ENCODE data around the gene HSDL1. TPM values are rescaled to one million over a fixed set of nuclear protein-coding genes. Genes with fewer than 3 reads are reported as not detected.

The HSDL1 gene
- total RNA-seq, 3 donors from 2014 or later = 7.2 to 21.3 (median 11.0) TPM

DNA sequence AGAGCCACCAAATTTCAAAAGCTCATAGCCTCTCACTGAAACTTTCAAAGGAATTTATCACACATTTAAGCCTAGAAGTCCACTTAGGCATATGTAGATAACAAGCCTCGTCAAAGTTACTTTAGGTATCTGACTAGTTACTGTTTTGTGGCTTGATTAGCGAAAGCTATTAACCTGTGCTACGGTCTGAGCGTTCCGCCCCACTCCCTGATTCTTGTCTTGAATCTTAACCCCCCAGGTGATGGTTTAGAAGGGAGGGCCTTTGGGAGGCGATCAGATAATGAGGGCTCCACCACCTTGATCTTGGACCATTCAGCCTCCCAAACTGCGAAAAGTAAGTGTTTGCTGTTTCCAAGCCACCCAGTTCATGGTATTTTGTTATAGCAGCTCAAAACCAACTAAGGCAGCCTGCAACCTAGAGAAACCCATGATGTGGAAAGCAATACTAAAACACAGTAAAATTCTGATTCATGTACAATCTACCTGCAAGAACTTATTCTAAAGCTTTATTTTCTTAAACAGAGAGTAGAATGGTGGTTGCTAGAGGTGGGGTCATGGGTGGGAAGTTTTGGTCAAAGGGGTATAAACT is 7.1 kb downstream of the HSDL1 start:
- Histone ChIP-seq H3K4me1 (ENCODE audit: low read depth) (no peaks in the 10 kb centered on the region), H3K4me3 (no peak overlapping the region), H3K9me3 (no peaks in the 10 kb centered on the region), H3K36me3 (ENCODE audit: low read depth) (no peaks in the 10 kb centered on the region)
- intact Hi-C loops (cut with DNase I, micrococcal nuclease) = no loop called here
- no peak for ATAC-seq
- TF ChIP-seq, protein P1, sequence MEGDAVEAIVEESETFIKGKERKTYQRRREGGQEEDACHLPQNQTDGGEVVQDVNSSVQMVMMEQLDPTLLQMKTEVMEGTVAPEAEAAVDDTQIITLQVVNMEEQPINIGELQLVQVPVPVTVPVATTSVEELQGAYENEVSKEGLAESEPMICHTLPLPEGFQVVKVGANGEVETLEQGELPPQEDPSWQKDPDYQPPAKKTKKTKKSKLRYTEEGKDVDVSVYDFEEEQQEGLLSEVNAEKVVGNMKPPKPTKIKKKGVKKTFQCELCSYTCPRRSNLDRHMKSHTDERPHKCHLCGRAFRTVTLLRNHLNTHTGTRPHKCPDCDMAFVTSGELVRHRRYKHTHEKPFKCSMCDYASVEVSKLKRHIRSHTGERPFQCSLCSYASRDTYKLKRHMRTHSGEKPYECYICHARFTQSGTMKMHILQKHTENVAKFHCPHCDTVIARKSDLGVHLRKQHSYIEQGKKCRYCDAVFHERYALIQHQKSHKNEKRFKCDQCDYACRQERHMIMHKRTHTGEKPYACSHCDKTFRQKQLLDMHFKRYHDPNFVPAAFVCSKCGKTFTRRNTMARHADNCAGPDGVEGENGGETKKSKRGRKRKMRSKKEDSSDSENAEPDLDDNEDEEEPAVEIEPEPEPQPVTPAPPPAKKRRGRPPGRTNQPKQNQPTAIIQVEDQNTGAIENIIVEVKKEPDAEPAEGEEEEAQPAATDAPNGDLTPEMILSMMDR (IDR thresholded peaks at IDR 0.05) = no peak
- no peak for DNase-seq

DNA sequence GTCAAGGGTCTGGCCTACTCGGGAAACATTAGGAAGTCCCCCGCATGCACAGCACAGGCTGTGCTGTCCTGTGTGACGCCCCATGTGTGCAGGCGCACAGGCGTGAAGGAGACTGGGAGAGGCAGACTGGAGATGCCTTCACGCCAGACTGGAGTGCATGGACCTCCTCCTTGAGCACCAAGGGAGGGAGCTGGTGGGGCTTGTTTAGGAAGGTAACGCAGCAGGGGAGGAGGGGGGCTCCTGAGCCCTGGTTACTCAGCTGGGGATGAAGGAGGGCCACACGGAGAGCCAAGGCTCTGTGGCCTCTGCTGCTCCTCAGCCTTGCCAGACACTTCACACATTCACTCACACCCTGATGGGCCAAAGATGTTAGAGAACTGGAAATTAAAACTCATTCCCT is 7.7 kb downstream of the HSDL1 start:
- Histone ChIP-seq H3K9me3 (no peaks in the 10 kb centered on the region), H3K36me3 (ENCODE audit: low read depth) (no peaks in the 10 kb centered on the region), H3K4me3 (no peak overlapping the region), H3K4me1 (ENCODE audit: low read depth) (no peaks in the 10 kb centered on the region)
- TF ChIP-seq, protein P1 (IDR thresholded peaks at IDR 0.05) = no peak
- no peak for DNase-seq
- intact Hi-C loops (cut with DNase I, micrococcal nuclease) = no loop called here
- no peak for ATAC-seq

DNA sequence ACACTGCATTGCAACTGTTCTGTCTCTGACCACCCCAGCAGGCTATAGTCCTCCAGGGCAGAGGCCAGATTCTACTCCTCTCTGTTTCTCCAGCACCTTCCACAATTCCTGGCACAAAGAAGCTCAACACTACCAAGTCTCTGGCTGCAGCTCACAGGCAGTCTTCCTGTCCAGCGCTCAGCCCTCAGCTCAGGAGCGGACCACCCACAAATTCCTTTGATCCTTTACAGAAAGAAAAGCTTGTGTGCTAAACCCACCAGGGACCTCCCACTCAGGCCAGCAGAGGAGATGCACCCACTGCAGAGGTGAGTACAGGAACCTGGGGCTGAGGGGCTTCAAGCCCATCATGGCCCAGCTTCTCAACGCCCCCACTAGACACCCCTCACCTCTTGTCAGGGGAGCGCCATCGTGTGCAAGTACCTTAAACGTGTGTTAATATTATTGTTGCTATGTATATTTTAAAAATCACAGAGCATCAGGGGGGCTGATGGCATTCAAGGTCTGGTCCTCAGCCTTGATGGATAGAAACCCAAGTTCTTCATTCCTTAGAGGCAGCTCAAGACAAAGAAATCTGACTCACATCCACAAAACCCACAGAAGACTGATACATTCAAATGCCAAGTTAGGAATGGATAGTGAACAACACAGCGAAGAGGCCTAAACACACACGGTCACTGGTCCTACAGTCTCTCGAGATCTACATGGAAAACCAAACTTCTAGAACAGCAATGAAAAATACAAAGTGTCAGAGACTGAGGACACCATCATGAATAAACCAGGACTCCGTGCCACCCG is 8.4 kb downstream of the HSDL1 start:
- H3K4me1 ChIP-seq (ENCODE audit: low read depth) = no peaks in the 10 kb centered on the region
- ATAC-seq (no peak), DNase-seq (no peak)
- TF ChIP-seq, protein P1 (IDR thresholded peaks at IDR 0.05) = no peak
- H3K36me3 ChIP-seq (ENCODE audit: low read depth) = no peaks in the 10 kb centered on the region
- no peaks in the 10 kb centered on the region for H3K9me3 ChIP-seq
- intact Hi-C loops (cut with DNase I, micrococcal nuclease) = no loop called here
- H3K4me3 ChIP-seq = no peak overlapping the region

DNA sequence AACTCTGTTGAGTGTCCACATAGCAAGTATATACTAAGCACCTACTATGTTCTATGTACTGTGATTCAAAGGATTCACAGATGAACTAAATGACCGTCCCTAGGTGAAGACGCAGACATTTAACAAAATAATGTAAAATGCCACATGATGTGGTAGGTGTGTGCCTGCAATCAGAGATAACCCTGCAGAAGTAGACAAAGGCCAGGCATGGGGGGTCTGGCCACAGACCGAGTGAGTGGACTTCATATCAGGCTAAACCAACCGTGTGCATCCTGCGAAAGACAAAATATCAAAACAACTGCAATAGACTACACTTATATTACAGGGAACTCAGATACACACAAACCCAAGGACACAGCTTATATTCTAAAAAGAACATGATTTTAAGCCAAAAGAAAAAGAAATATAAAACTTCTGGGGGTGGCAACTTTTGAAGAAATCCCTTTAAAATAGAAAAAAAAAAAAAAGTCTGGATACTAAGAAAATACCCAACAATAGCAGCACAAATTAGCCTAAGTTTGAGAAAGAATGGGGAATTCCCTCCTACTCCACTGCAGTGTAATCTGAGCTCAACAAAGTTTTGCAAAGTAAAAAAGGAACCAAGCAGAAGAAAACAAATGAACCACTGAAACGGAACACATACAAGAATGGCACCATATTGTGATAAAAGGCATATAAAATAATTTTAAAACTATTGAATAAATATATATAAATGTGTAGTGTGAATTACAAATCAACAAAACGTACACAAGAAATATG is 12.3 kb downstream of the HSDL1 start:
- no peaks in the 10 kb centered on the region for H3K4me1 ChIP-seq (ENCODE audit: low read depth)
- no peak for DNase-seq
- TF ChIP-seq, protein P1 (IDR thresholded peaks at IDR 0.05) = no peak
- intact Hi-C loops (cut with DNase I, micrococcal nuclease) = no loop called here
- ATAC-seq = no peak
- H3K9me3 ChIP-seq = no peaks in the 10 kb centered on the region
- no peaks in the 10 kb centered on the region for H3K36me3 ChIP-seq (ENCODE audit: low read depth)
- no peak overlapping the region for H3K4me3 ChIP-seq

DNA sequence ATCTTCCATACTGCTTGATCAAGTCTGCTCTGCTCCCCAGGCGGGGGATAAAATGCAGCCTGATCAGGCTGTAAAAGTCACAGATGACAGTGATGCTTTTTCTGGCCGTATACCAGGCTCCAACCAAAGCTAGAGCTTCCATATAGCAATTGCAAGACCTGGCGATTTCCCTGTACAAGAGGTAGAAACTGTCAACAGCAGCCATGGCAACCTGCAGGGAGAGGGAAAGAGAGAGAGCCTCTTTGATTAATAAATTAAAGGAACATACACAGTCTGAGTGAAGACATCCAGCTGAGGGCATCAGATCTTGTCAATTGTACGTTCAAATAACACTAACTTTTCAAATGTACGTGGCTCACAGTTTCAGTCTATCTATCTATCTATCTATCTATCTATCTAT is 13.9 kb downstream of the HSDL1 start:
- Histone ChIP-seq H3K4me1 (ENCODE audit: low read depth) (no peaks in the 10 kb centered on the region), H3K4me3 (no peak overlapping the region), H3K36me3 (ENCODE audit: low read depth) (no peaks in the 10 kb centered on the region), H3K9me3 (no peaks in the 10 kb centered on the region)
- TF ChIP-seq, protein P1 (IDR thresholded peaks at IDR 0.05) = no peak
- intact Hi-C loops (cut with DNase I, micrococcal nuclease) = no loop called here
- DNase-seq (no peak), ATAC-seq (no peak)
